SH-SY5Y (cell line): ENCODE measurements around the gene ZMYND11.

Source experiments
- GATA2 ChIP-seq: IDR thresholded peaks from 2 replicates; pipeline ENCODE4 v1.6.1; 2011; ENCODE audit warnings: mild to moderate bottlenecking, low read depth, low read length
- GATA3 ChIP-seq: IDR thresholded peaks from 2 replicates; pipeline ENCODE4 v1.6.1; 2011; ENCODE audit warnings: low read depth, mild to moderate bottlenecking, low read length, moderate library complexity

The ZMYND11 gene

GRCh38 chr10:275680-276079, 140.4 kb downstream of the ZMYND11 start:
- TF ChIP-seq GATA3 (no peak), GATA2 (no peak)

- no peak for TF ChIP-seq GATA3
- TF ChIP-seq GATA2, result no peak
Observed at GRCh38 chr10:277963-278362, 142.7 kb downstream of the ZMYND11 start.

GRCh38 chr10:278707-279106, 143.5 kb downstream of the ZMYND11 start:
- TF ChIP-seq GATA2 (no peak), GATA3 (no peak)

GRCh38 chr10:279232-279631, 144.0 kb downstream of the ZMYND11 start:
- TF ChIP-seq GATA3, result no peak
- TF ChIP-seq GATA2, result no peak

GRCh38 chr10:279655-280054, 144.4 kb downstream of the ZMYND11 start:
- TF ChIP-seq GATA3, result no peak
- TF ChIP-seq GATA2, result no peak

GRCh38 chr10:282294-283139, 147.3 kb downstream of the ZMYND11 start:
- TF ChIP-seq GATA2, result no peak
- TF ChIP-seq GATA3, result no peak

- no peak for TF ChIP-seq GATA2
- TF ChIP-seq GATA3, result no peak
Observed at GRCh38 chr10:283140-283479, 147.9 kb downstream of the ZMYND11 start.

- TF ChIP-seq GATA3 (no peak), GATA2 (no peak)
Observed at GRCh38 chr10:283916-284356, 148.7 kb downstream of the ZMYND11 start.

GRCh38 chr10:285216-285615, 150.0 kb downstream of the ZMYND11 start:
- TF ChIP-seq GATA2 (no peak), GATA3 (no peak)

- no peak for TF ChIP-seq GATA2
- TF ChIP-seq GATA3, result no peak
Observed at GRCh38 chr10:287026-287709, 151.9 kb downstream of the ZMYND11 start.

GRCh38 chr10:287814-288213, 152.6 kb downstream of the ZMYND11 start:
- TF ChIP-seq GATA3 (no peak), GATA2 (no peak)

GRCh38 chr10:288316-289200, 153.3 kb downstream of the ZMYND11 start:
- no peak for TF ChIP-seq GATA2
- TF ChIP-seq GATA3, result no peak

- TF ChIP-seq GATA3 (no peak), GATA2 (no peak)
Observed at GRCh38 chr10:289581-289980, 154.3 kb downstream of the ZMYND11 start.

GRCh38 chr10:290026-290725, 154.9 kb downstream of the ZMYND11 start:
- TF ChIP-seq GATA2 (no peak), GATA3 (no peak)

- no peak for TF ChIP-seq GATA3
- no peak for TF ChIP-seq GATA2
Observed at GRCh38 chr10:293636-294035, 158.4 kb downstream of the ZMYND11 start.
